HG02571 (cell line): Measurements from ENCODE around the gene ECI1.
"Not testable (repeated sequence)": the region's sequence is repeated elsewhere in the genome, so short reads cannot be mapped to it uniquely, and the experiment has no call there.

Experiments used
- ATAC-seq: cut with Tn5 transposase; IDR thresholded peaks from one replicate; pipeline ENCODE4 v1.9.1; 2021; ENCODE audit warnings: mild to moderate bottlenecking, moderate library complexity; ENCODE audit not compliant: unreplicated experiment

Gene ECI1

DNA sequence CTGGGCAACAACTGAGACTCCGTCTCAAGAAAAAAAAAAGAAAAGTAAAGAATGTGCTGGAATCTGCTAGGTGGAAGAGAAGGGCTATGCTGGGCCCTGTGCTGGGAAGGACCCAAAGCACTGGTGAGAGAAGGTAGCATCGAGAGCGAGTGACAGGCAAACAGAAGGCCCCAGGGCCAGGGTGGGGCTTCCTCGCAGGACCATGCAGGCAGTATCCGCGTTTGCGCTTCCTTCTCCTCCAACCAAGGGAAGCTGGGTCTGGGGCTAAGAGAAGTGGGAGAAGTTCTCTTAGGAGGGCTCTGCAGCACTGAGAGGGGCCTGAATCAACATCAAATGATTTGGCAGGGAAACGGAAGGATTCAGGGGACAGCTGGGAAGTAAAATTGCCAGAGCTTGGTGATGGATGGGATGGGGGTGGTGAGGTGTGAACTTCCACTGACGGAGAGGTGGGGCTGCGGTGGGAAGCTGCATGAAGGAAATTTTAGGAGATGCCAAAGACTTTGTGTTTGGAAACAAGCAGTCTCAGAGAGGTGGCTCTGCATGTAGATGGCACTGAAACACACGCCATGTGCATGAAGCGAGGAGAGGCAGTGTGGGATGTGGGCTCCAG, 5.2 kb upstream of the ECI1 start:
- ATAC-seq: no peak

GRCh38 chr16:2253293-2253692, 1.9 kb upstream of the ECI1 start:
- ATAC-seq: no peak

DNA sequence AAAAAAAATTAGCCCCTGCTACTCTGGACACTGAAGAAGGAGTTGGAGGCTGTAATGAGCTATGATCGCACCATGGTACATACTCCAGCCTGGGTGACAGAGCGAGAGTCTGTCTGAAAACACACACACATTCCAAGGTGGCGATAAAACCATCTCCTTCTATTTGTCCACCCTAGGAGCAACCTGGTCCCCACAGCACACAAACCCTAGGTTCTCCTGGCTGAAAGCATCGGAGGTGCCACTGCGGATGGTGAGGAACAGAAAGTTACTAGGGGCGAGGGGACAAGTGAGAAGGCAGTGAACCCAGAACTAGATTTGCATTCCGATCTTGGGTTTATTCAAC, 1.4 kb upstream of the ECI1 start:
- ATAC-seq: no peak

DNA sequence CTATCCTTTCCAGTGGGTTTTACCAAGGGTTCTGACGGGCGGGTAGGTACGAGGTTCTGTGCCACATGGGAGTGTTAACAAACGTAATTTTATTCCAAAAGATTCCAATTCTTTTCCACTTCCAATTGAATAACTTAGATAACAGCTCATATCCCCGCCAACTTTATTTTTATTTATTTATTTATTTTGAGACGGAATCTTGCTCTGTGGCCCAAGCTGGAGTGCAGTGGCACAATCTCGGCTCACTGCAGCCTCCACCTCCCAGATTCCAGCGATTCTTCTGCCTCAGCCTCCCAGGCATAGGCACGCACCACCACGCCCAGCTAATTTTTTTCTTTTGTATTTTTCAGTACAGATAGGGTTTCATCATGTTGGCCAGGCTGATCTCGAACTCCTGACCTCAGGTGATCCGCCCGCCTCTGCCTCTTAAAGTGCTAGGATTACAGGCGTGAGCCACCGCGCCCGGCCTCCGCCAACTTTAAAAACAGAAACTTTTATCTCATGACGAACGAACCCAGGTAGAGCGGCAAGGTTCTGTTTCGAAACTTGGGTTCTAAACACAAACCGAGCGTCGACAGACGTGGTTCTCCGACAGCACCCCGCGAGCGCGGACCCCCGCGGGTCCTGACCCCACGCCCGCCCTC, 613 bp downstream of the ECI1 start:
- ATAC-seq: no peak

DNA sequence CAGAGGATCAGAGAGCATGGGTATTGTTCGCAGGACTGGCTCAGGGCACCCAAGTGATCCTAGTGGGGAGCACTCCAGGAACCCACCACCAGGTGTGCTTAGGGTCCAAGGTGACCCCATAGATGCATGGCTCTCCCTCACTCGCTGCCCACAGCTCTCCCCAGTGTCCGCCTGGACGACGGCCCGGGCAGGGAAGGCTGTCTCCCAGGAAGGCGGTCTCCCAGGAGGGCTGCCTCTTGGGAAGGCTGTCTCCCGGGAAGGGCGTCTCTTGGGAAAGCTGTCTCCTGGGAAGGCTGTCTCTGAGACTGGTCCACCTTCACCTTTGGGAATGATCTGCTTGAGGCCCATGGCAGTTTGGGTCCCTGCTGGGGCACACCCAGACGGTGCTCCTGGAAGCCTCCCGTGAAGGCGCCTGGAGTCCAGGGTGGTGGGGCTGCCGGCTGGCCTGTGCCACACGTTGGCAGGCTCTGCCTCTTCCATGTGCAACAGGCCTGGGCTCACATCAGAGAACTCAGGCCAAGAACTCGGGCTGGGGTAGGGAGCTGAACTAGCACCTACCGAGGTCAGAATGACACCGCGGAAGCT, 5.0 kb downstream of the ECI1 start:
- ATAC-seq: no peak

- ATAC-seq: no peak
Measured at GRCh38 chr16:2244926-2245795, 6.2 kb downstream of the ECI1 start.

DNA sequence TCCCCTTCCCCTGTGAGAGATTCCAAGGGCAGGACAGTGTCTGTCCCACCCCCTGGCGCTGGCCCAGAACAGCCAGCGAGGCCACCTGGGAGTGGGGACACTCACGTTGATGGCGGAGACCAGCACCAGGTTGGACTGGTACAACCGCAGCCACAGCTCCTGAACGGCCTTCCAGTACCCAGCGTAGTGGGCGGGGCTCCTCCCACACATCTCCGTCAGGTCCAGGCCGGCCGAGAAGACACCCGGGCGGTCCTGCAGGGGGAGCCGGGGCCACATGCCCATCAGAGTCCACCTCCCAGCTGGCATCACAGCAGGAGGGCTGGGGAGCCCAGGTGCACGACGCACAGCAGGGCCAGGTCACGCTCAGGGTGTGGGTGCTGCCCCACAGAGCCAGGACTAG, 7.1 kb downstream of the ECI1 start:
- no peak for ATAC-seq

GRCh38 chr16:2243781-2244180, 7.6 kb downstream of the ECI1 start:
- ATAC-seq: no peak

- ATAC-seq: no peak
Measured at GRCh38 chr16:2243031-2243528, 8.3 kb downstream of the ECI1 start.

- ATAC-seq: no peak
Measured at GRCh38 chr16:2242598-2242997, 8.8 kb downstream of the ECI1 start.

GRCh38 chr16:2240331-2240730, 11.1 kb downstream of the ECI1 start:
- not testable (repeated sequence) for ATAC-seq

DNA sequence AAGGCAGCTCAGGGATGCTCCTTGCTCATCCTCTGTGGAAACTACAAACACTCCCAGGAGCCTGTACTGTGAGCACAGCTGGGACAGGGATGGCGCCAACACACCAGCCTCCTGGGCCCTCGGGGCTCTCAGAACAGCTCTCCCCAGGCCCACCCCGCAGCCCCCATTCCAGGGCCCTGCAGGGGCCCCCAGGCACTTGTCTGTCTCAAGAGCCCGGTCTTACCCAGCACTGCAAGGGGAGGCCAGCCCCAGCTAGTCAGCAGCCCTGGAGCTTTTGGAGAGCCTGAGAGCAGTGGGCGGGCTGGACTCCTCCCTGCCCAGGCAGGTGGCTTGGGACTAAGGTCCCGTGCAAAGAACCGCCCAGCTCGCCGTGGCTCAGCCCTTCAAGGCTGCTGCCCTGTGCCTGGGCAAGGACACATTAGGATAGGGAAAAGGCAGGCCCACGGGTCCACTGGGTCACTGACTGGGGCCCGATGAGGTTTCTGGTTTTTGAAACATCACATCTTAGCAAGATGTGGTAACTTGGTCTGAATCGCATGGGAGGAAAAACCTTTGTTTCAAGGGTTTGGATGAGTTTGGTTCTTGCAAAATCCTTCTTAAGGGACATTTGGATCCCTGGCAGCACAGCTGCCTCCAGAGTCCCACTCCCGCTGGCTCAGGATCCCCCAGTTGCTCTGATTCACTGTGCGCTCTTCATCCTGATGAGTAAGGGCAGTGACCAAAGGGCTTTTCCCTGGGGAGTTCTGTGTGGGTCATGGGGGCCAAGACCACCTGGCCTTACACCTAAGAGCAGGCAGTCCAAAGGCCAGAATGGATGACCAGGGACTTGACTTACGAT, 12.3 kb downstream of the ECI1 start:
- no peak for ATAC-seq

DNA sequence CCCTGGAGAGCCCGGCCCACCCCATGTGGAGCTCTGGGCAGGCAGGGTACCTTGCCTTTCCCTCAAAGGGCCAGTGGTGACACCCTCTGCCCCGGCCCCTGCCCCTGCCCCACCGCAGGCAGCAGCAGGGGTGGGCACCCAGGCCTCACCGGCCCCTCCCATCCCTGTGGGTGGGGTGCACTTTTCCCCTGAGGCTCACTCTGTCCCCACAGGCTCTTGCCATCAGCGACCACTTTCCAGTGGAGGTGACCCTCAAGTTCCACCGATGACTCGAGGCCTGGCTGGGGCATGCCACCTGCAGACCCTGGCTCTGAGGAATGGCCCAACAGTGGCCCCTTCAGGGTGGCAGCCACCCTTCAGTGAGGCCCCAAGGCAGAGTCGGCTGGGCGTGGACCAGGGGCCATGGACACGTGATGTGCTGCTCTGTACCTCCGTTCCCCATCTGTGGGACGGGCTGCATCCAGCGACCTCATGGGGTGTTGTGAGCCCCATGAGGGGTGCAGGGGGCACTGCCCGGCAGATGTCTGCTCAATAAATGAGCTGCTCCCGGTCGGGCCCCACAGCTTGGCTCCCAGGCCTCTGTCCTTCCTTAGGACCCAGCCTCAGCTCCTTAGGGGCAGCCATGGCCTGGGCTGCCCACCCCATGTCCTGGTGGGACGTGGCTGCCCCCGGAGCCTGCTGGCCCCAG, 13.1 kb downstream of the ECI1 start:
- ATAC-seq: no peak

DNA sequence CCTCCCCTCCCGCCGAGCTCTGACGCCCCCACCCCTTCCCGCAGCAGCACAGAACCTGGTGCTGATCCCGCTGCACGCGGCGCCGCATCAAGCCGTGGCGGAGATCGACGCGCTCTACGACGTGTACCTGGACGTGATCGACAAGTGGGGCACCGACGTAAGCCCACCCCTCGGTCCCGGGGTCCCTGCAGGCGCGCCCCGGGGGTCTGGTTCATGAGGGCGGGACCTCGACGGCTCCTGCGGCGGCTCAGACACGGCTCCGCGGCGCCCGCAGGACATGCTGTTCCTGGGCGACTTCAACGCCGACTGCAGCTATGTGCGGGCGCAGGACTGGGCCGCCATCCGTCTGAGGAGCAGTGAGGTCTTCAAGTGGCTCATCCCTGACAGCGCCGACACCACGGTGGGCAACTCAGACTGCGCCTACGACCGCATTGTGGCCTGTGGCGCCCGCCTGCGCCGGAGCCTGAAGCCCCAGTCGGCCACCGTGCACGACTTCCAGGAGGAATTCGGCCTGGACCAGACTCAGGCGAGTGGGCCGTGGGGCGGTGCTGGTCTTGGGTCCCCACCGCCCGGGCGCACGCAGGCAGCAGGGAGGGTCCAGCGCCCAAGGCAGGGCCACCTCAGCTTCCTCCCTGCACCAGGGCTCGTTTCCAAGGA, 13.8 kb downstream of the ECI1 start:
- ATAC-seq: no peak

- ATAC-seq: no peak
Measured at GRCh38 chr16:2237102-2237482, 14.3 kb downstream of the ECI1 start.

GRCh38 chr16:2236337-2237101, 14.9 kb downstream of the ECI1 start, which contains the start of gene DNASE1L2:
Gene DNASE1L2, plus strand, starts transcription at chr16:2236444. Its CDS starts 373 bp downstream, at chr16:2236817.
- ATAC-seq: no peak

GRCh38 chr16:2235695-2236336, 15.6 kb downstream of the ECI1 start:
- no peak for ATAC-seq

DNA sequence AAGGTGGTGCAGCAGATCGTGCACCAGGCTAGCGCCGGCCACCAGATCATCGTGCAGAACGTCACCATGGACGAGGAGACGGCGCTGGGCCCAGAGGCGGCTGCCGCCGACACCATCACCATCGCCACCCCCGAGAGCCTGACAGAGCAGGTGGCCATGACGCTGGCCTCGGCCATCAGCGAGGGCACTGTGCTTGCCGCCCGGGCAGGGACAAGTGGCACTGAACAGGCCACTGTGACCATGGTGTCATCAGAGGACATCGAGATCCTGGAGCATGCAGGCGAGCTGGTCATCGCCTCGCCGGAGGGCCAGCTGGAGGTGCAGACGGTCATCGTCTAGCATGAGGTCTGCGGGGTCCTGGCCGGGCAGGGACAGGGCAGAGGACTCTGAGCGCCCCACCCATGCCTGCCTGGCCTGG, 16.1 kb downstream of the ECI1 start:
- ATAC-seq: no peak
